PC-9 (cell line): ENCODE data around the gene ZNF540. TPM values are rescaled to one million over a fixed set of nuclear protein-coding genes. Genes with fewer than 3 reads are reported as not detected.

Experiments
- BruUV-seq: library from RNA; stranded (reverse); fragments of 400-500 nt; replicated peaks from 2 replicates; lab custom pipeline; 2021; lab: Mats Ljungman, UMichigan
- CTCF ChIA-PET: fragments of 300-600 bp; sonication (Branson Sonifier 250); formaldehyde crosslinking; loops from one replicate; lab custom pipeline; 2022; ENCODE audit warnings: antibody characterized with exemption; lab: Charles Lee
- POLR2A ChIA-PET: fragments of 300-600 bp; sonication (Branson Sonifier 250); formaldehyde crosslinking; loops from one replicate; lab custom pipeline; 2022; ENCODE audit warnings: antibody characterized with exemption; ENCODE audit not compliant: unreplicated experiment; lab: Charles Lee
- DNase-seq, 2 experiments: peaks; one replicate each; pipeline versions ENCODE4 v3.0.0 to v3.0.0-alpha.2; 2015 to 2022; ENCODE audit warnings: mixed read lengths in 1 of 2
- H2AFZ ChIP-seq: fragments of 200-600 bp; sonication (generic); 2 replicates; pipeline ENCODE4 v1.8.1; 2017; ENCODE audit warnings: antibody characterized with exemption
- H3F3A ChIP-seq: fragments of 200-600 bp; sonication (generic); 2 replicates; pipeline ENCODE4 v1.8.1; 2017; ENCODE audit warnings: antibody characterized with exemption, mild to moderate bottlenecking, low read depth; ENCODE audit not compliant: insufficient read depth
- H3K27ac ChIP-seq: fragments of 200-600 bp; sonication (generic); 2 replicates; pipeline ENCODE4 v1.6.1; 2016; ENCODE audit warnings: mixed run types
- H3K27me3 ChIP-seq: fragments of 200-600 bp; sonication (generic); 2 replicates; pipeline ENCODE4 v1.6.1; 2016; ENCODE audit warnings: low read depth, mixed run types; ENCODE audit not compliant: insufficient read depth
- H3K36me3 ChIP-seq: fragments of 200-600 bp; sonication (generic); 2 replicates; pipeline ENCODE4 v1.6.1; 2016; ENCODE audit warnings: low read depth, mixed run types
- H3K4me1 ChIP-seq: fragments of 200-600 bp; sonication (generic); replicated peaks from 2 replicates; pipeline ENCODE4 v1.6.1; 2016; ENCODE audit warnings: mixed run types; ENCODE audit not compliant: insufficient read depth
- H3K4me2 ChIP-seq: fragments of 200-600 bp; sonication (generic); 2 replicates; pipeline ENCODE4 v1.6.1; 2017; ENCODE audit warnings: mixed run types
- H3K4me3 ChIP-seq: fragments of 200-600 bp; sonication (generic); 2 replicates; pipeline ENCODE4 v1.6.1; 2016; ENCODE audit warnings: mixed run types
- H3K79me2 ChIP-seq: fragments of 200-600 bp; sonication (generic); 2 replicates; pipeline ENCODE4 v1.6.1; 2017; ENCODE audit warnings: low read depth, mixed run types
- H3K9me2 ChIP-seq: fragments of 200-600 bp; sonication (generic); 2 replicates; pipeline ENCODE4 v1.8.1; 2017; ENCODE audit warnings: mild to moderate bottlenecking; ENCODE audit not compliant: insufficient read depth
- H3K9me3 ChIP-seq: fragments of 200-600 bp; sonication (generic); 2 replicates; pipeline ENCODE4 v1.8.1; 2016; ENCODE audit warnings: low read depth; ENCODE audit not compliant: insufficient read depth
- H4K20me1 ChIP-seq: fragments of 200-600 bp; sonication (generic); 2 replicates; pipeline ENCODE4 v1.8.1; 2017; ENCODE audit not compliant: insufficient read depth
- EZH2 ChIP-seq: fragments of 200-600 bp; sonication (generic); IDR thresholded peaks from 2 replicates; pipeline ENCODE4 v1.8.0; 2017; ENCODE audit warnings: antibody characterized with exemption, low read depth
- intact Hi-C: fragments of 100-400 bp; cut with micrococcal nuclease; formaldehyde crosslinking; loops from one replicate; pipeline ENCODE4 v1.10.0; 2022; ENCODE audit not compliant: unreplicated experiment
- total RNA-seq: library from RNA; stranded (reverse); gene quantifications from 2 replicates; pipeline ENCODE4 v1.2.3, GENCODE V29; 2021
- TF ChIP-seq, protein P1 (sequence below): fragments of 200-600 bp; sonication (generic); conservative IDR thresholded peaks from 2 replicates; pipeline ENCODE4 v1.6.1; 2017; ENCODE audit warnings: mixed run types, antibody characterized with exemption, mild to moderate bottlenecking, moderate library complexity

ZNF540 gene
- total RNA-seq, 1 experiment from 2014 or later, result 0.37 TPM

DNA sequence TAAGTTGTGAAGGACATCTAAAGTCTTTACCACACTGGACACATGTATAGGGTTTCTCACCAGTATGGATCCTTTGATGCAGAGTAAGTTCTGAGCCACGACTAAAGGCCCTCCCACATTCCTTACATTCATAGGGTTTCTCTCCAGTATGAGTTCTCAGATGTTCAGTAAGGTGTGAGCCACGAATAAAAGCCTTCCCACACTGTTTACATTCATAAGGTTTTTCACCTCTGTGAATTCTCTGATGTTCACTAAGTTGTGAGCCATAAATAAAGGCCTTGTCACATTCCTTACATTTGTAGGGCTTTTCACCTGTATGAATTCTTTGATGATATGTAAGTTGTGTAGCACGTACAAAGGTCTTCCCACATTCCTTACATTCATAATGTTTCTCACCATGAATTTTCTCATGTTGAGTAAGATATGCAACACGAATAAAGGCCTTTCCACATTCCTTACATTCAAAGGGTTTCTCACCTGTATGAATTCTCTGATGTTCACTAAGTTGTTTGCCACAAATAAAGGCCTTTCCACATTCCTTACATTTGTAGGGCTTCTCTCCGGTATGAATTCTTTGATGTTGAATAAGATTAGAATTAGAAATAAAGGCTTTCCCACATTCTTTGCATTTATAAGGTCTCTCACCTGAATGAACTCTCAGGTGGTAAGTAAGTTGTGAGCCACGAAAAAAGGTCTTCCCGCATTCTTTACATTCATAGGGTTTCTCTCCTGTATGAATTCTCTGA is 29.9 kb upstream of the ZNF540 start:
- Histone ChIP-seq H3K27ac (no peak overlapping the region), H3K4me3 (no peak overlapping the region), H3K4me2 (no peak overlapping the region), H3K4me1 (no peaks in the 10 kb centered on the region), H4K20me1 (no peaks in the 10 kb centered on the region), H3K9me2 (no peaks in the 10 kb centered on the region), H2AFZ (no peak overlapping the region), H3K79me2 (no peaks in the 10 kb centered on the region), H3K36me3 (0 out of 2 replicates have a peak, but pooled peaks cover 8% of the 10 kb centered on the region), H3F3A (no peaks in the 10 kb centered on the region), H3K27me3 (no peaks in the 10 kb centered on the region), H3K9me3 (peaks cover 77% of the 10 kb centered on the region)
- intact Hi-C loops, result no loop called here
- BruUV-seq, result no TSS peak
- no peak for DNase-seq
- TF ChIP-seq, protein P1, sequence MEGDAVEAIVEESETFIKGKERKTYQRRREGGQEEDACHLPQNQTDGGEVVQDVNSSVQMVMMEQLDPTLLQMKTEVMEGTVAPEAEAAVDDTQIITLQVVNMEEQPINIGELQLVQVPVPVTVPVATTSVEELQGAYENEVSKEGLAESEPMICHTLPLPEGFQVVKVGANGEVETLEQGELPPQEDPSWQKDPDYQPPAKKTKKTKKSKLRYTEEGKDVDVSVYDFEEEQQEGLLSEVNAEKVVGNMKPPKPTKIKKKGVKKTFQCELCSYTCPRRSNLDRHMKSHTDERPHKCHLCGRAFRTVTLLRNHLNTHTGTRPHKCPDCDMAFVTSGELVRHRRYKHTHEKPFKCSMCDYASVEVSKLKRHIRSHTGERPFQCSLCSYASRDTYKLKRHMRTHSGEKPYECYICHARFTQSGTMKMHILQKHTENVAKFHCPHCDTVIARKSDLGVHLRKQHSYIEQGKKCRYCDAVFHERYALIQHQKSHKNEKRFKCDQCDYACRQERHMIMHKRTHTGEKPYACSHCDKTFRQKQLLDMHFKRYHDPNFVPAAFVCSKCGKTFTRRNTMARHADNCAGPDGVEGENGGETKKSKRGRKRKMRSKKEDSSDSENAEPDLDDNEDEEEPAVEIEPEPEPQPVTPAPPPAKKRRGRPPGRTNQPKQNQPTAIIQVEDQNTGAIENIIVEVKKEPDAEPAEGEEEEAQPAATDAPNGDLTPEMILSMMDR, result no peak
- no peak for TF ChIP-seq EZH2
- ChIA-PET POLR2A (no interaction called here), CTCF (no interaction called here)

DNA sequence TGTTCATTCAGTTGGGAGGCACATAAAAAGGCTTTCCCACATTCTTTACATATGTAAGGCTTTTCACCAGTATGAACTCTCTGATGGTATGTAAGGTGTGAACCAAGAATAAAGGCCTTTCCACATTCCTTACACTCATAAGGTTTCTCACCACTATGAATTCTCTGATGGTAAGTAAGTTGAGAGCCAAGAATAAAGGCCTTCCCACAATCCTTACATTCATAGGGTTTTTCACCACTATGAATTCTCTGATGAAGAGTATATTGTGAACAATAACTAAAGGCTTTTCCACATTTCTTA is 29.4 kb upstream of the ZNF540 start:
- no peak for DNase-seq
- Histone ChIP-seq H3K27ac (no peak overlapping the region), H3K4me1 (no peaks in the 10 kb centered on the region), H3K4me2 (no peak overlapping the region), H3K36me3 (0 out of 2 replicates have a peak, but pooled peaks cover 8% of the 10 kb centered on the region), H3K79me2 (no peaks in the 10 kb centered on the region), H3K4me3 (no peak overlapping the region), H2AFZ (no peak overlapping the region), H3K9me2 (no peaks in the 10 kb centered on the region), H3K27me3 (no peaks in the 10 kb centered on the region), H3F3A (no peaks in the 10 kb centered on the region), H4K20me1 (no peaks in the 10 kb centered on the region), H3K9me3 (peaks cover 81% of the 10 kb centered on the region)
- TF ChIP-seq, protein P1, result no peak
- no peak for TF ChIP-seq EZH2
- no TSS peak for BruUV-seq
- ChIA-PET POLR2A (no interaction called here), CTCF (no interaction called here)
- intact Hi-C loops, result no loop called here

DNA sequence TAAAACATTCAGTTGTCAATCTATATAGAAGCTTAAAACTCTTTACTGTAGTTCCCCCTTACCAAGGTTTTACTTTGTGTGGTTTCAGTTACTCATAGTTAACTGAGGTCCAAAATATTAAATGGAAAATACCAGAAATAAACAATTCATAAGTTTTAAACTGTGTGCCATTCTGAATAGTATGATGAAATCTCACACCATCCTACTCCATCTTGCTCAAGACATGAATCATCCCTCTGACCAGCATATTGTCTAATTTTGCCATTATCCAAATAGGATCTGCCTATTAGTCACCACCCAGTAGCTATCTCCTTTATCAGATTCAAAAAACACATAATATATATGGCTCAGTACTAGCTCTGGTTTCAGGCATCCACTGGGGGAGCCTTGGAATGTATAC is 22.5 kb upstream of the ZNF540 start:
- TF ChIP-seq, protein P1, result no peak
- no peak for TF ChIP-seq EZH2
- Histone ChIP-seq H3K36me3 (no peaks in the 10 kb centered on the region), H3K4me3 (no peak overlapping the region), H3K9me3 (peaks cover 44% of the 10 kb centered on the region), H3K27me3 (no peaks in the 10 kb centered on the region), H3K79me2 (no peaks in the 10 kb centered on the region), H3K9me2 (no peaks in the 10 kb centered on the region), H3K27ac (no peak overlapping the region), H2AFZ (no peak overlapping the region), H3K4me2 (no peak overlapping the region), H3K4me1 (no peaks in the 10 kb centered on the region), H4K20me1 (no peaks in the 10 kb centered on the region), H3F3A (no peaks in the 10 kb centered on the region)
- no TSS peak for BruUV-seq
- CTCF ChIA-PET, result no interaction called here
- POLR2A ChIA-PET, result no interaction called here
- intact Hi-C loops, result no loop called here
- DNase-seq, result no peak
